Esophagus squamous epithelium (tissue), 4 donors: ENCODE results near the gene SLC49A3.

Source experiments
- CTCF ChIP-seq, 6 experiments: fragments of 450-650 bp in 4 of 6; fragments of 200-600 bp in 2 of 6; sonication (generic) in 2 of 6; IDR thresholded peaks; one replicate each; pipeline ENCODE4 v1.5.1; 2016 to 2019; ENCODE audit warnings: antibody characterized with exemption in 6 of 6, mild to moderate bottlenecking in 4 of 6, moderate library complexity in 4 of 6
- POLR2A ChIP-seq, 4 donors: fragments of 450-650 bp; IDR thresholded peaks; one replicate each; pipeline ENCODE4 v1.6.1; 2017; ENCODE audit warnings: antibody characterized with exemption in 4 of 4, mild to moderate bottlenecking in 4 of 4, moderate library complexity in 3 of 4

DNA sequence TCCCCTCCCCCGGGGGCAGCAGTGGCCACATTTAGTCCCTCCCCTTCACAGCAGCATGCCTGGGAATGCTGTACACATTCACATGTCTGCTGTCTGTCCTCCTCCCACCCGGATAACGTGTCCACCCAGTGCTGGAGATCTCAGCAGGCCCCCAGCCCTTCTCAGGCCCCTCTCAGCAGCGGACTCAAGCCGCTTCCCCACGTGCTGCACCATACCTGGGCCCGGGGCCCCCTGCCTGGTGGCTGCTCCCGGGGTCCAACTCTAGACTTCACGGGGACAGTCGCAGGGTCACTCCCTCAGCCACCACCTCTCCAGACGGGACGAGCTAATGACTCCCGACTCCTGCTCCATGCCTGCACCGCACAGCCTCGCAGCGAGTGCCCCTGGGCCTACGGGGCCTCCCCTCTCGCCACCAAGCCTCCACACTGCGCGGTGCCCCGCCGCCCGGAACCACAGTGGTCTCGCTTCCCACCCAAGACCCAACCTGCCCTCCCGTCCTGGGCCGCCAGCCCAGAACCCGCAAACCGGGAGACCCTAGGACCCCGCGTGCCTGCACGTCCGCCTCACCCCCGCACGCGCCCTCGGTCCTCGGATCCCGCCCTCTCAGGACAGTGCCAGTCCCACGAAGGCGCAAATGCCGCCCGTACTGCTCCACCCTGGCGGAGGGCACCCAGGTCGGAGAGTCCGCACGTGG is 15.4 kb upstream of the SLC49A3 start:
- TF ChIP-seq CTCF (IDR thresholded peaks at IDR 0.05) (no peak), POLR2A (IDR thresholded peaks at IDR 0.05) (no peak)
